Tibial nerve (tissue), 4 donors: ENCODE results near the gene SEMA4C. TPM values are rescaled to one million over a fixed set of nuclear protein-coding genes. Genes with fewer than 3 reads are reported as not detected.

Source experiments
- DNase-seq, 2 donors: peaks; one replicate each; pipeline ENCODE4 v3.0.0-alpha.2; 2019; ENCODE audit warnings: low spot score in 2 of 2
- H3K27ac ChIP-seq, 4 donors: fragments of 200-600 bp; sonication (generic) in 3 of 4; one replicate each; pipeline ENCODE4 v1.5.1; 2017 to 2019; ENCODE audit warnings: mild to moderate bottlenecking in 1 of 4
- H3K27me3 ChIP-seq, 2 donors: fragments of 200-600 bp; sonication (generic) in 1 of 2; one replicate each; pipeline versions ENCODE4 v1.5.1 to v1.6.0; 2017 to 2019
- H3K36me3 ChIP-seq, 3 donors: fragments of 200-600 bp; sonication (generic); one replicate each; pipeline ENCODE4 v1.5.1; 2018 to 2019
- H3K4me1 ChIP-seq, 4 donors: fragments of 200-600 bp; sonication (generic) in 3 of 4; one replicate each; pipeline ENCODE4 v1.5.1; 2017 to 2019
- H3K4me3 ChIP-seq, 4 donors: fragments of 200-600 bp; sonication (generic) in 3 of 4; one replicate each; pipeline ENCODE4 v1.5.1; 2017 to 2019; ENCODE audit warnings: mild to moderate bottlenecking in 1 of 4, moderate library complexity in 1 of 4
- H3K9me3 ChIP-seq, 4 donors: fragments of 200-600 bp; sonication (generic) in 3 of 4; one replicate each; pipeline ENCODE4 v1.5.1; 2017 to 2019
- EP300 ChIP-seq, 2 donors: sonication (generic); formaldehyde crosslinking; IDR thresholded peaks; one replicate each; pipeline ENCODE4 v1.6.1; 2017; ENCODE audit warnings: antibody characterized with exemption in 2 of 2, mild to moderate bottlenecking in 1 of 2
- POLR2A ChIP-seq, 2 donors: fragments of 450-650 bp; IDR thresholded peaks; one replicate each; pipeline ENCODE4 v1.6.1; 2017; ENCODE audit warnings: antibody characterized with exemption in 2 of 2, mild to moderate bottlenecking in 2 of 2, moderate library complexity in 2 of 2
- WGBS, 2 donors: methylation state at CpG; one replicate each; pipeline ENCODE4 v1.1.5; 2018; 5-methylcytosine and 5-hydroxymethylcytosine counted together
- total RNA-seq, 4 donors: library from RNA; depleted of rRNA; stranded (reverse); fragments of >200 nt; gene quantifications; one replicate each; pipeline ENCODE4 v1.1.0, GENCODE V29; 2016
- TF ChIP-seq, protein P1 (sequence below), 5 experiments: fragments of 200-600 bp in 3 of 5; fragments of 450-650 bp in 2 of 5; sonication (generic) in 3 of 5; IDR thresholded peaks; one replicate each; pipeline ENCODE4 v1.5.1; 2016 to 2019; ENCODE audit warnings: antibody characterized with exemption in 5 of 5, mild to moderate bottlenecking in 3 of 5, moderate library complexity in 2 of 5

Gene SEMA4C
- total RNA-seq, 4 donors from 2014 or later, result 120 to 181 (median 147) TPM

DNA sequence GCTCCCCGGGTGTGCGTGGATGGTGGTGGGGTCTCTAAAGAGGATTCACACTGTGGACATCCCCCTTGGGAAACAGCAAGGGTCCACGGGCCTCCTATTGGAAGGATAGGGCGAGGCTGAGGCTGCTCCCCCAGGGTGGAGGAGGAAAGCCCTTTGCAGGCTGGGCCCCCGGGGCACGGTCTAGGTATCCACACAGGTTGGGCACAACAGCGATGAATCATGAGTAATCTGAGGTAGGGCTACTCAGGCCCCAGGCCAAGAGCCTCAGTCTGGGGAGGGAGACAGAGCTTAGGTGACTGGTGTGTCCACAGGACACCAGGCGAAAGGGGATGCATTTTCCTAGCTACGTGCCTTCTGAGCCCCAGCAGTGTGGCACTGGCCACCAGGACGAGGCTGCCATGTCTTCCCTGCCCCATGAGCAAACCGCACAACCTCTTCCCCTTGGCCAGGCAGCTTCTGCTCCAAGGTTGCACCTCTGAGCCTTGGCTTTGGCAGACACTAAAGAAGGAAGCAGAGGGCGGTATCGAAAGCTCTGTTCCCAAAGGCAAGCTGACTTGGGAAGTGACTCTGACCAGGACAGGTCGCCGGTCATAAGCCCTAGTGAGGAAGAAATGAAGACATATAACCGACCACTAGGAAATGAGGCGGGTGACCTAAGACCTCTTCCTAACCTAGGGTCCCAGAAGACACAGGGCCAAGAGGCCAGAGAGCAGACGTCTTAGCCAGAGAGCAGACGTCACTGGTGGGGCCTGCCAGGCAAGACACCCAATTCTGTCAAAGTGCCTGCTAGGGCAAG lies 14.6 kb upstream of the SEMA4C start:
- H3K27ac ChIP-seq, result peak overlapping the region in 1 of 4 donors; percentile 42

DNA sequence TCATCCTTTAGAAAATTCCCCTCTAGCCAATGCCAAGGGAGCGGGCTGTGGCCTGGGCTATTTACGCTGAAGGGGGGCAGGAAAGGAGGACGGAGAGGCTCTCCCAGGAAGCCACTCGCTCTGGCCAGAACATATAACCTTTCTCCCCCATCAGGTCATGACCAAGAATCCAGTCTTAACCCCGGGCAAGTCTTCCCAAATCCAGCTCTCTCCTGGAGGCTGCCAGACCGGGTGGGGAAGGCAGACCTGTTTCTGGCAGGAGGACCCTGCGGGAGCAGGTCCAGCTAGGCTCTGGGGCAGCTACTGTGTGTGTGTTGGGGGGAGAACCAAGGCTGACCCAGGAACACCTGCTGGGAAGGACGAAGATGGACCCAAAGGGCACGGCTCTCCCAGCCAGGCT lies 13.4 kb upstream of the SEMA4C start:
- no peaks in the 10 kb centered on the region for H3K36me3 ChIP-seq
- H3K27ac ChIP-seq, result peak overlapping the region in 1 of 4 donors; percentile 44
- TF ChIP-seq, protein P1, sequence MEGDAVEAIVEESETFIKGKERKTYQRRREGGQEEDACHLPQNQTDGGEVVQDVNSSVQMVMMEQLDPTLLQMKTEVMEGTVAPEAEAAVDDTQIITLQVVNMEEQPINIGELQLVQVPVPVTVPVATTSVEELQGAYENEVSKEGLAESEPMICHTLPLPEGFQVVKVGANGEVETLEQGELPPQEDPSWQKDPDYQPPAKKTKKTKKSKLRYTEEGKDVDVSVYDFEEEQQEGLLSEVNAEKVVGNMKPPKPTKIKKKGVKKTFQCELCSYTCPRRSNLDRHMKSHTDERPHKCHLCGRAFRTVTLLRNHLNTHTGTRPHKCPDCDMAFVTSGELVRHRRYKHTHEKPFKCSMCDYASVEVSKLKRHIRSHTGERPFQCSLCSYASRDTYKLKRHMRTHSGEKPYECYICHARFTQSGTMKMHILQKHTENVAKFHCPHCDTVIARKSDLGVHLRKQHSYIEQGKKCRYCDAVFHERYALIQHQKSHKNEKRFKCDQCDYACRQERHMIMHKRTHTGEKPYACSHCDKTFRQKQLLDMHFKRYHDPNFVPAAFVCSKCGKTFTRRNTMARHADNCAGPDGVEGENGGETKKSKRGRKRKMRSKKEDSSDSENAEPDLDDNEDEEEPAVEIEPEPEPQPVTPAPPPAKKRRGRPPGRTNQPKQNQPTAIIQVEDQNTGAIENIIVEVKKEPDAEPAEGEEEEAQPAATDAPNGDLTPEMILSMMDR (IDR thresholded peaks at IDR 0.05), result no peak
- no peak for TF ChIP-seq EP300 (IDR thresholded peaks at IDR 0.05)
- no peak for TF ChIP-seq POLR2A (IDR thresholded peaks at IDR 0.05)
- H3K4me3 ChIP-seq, result no peak overlapping the region
- no peaks in the 10 kb centered on the region for H3K9me3 ChIP-seq
- WGBS, 2 donors, result 65 to 79% methylated on average over 6 to 8 of the region's 9 CpGs
- no peak for DNase-seq
- H3K4me1 ChIP-seq, result peaks cover 0 to 71% (median 25%) of the 10 kb centered on the region in 4 donors
- no peaks in the 10 kb centered on the region for H3K27me3 ChIP-seq

More for the DNA sequence above, 14.6 kb upstream of the SEMA4C start:
- Histone ChIP-seq H3K9me3 (no peaks in the 10 kb centered on the region), H3K36me3 (no peaks in the 10 kb centered on the region), H3K27me3 (no peaks in the 10 kb centered on the region), H3K4me3 (no peak overlapping the region), H3K4me1 (peaks cover 0 to 81% (median 33%) of the 10 kb centered on the region in 4 donors)
- TF ChIP-seq EP300 (IDR thresholded peaks at IDR 0.05) (no peak), POLR2A (IDR thresholded peaks at IDR 0.05) (no peak)
- TF ChIP-seq, protein P1 (IDR thresholded peaks at IDR 0.05), result no peak
- DNase-seq, result no peak
- 74 to 76% methylated on average over 18 to 19 of the region's 19 CpGs for WGBS, 2 donors

DNA sequence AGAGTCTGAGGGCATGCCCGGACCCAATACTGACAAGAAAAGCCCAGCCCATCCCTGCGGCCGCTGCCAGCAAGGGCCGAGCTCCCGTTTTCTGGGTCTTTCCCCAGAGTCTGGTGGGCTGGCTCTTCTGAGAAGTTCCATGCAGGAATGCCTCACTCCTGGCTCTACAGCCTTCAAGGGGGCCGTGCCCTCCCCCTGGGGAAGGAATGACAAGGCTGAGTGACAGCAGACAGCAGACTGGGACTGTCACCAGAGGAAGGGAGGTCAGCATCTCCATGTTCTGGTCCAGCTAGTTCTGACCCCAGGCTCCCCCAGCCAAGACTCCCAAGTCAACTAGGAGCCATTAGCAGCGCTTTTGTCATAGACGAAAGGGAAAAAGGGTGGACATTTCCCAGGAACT lies 13.0 kb upstream of the SEMA4C start:
- Histone ChIP-seq H3K4me1 (peaks cover 0 to 67% (median 21%) of the 10 kb centered on the region in 4 donors), H3K9me3 (no peaks in the 10 kb centered on the region)
- 74 to 76% methylated on average over 8 of the region's 8 CpGs for WGBS, 2 donors

DNA sequence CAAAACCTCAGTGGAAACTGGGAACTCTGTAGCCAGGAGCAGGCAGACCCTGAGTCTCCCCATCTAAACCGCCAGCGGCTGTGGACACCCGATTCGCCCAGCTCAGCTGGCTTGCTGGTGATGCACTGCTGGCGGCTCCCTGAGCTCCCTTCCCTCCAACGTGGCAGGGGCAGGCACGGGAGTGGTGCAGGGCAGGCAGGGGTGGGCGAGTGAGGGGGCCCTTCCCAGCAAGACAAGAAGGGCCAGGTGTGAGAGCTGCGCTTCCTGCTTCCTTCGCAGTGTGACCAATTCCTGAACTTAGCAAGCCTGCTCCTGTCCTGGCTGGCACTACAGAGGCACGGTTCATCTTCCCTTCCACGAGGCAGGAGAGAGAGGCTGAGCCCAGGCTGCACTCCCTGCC lies 12.3 kb upstream of the SEMA4C start:
- H3K4me3 ChIP-seq, result no peak overlapping the region
- peaks cover 0 to 65% (median 14%) of the 10 kb centered on the region in 4 donors for H3K4me1 ChIP-seq
- no peaks in the 10 kb centered on the region for H3K9me3 ChIP-seq
- no peak for TF ChIP-seq POLR2A (IDR thresholded peaks at IDR 0.05)
- TF ChIP-seq, protein P1 (IDR thresholded peaks at IDR 0.05), result no peak
- TF ChIP-seq EP300 (IDR thresholded peaks at IDR 0.05), result no peak
- no peak for DNase-seq
- no peaks in the 10 kb centered on the region for H3K36me3 ChIP-seq
- H3K27me3 ChIP-seq, result no peaks in the 10 kb centered on the region
- WGBS, 2 donors, result 77 to 82% methylated on average over 12 of the region's 12 CpGs
- H3K27ac ChIP-seq, result peak overlapping the region in 2 of 4 donors; percentile 12 to 60

More for the DNA sequence above, 13.0 kb upstream of the SEMA4C start:
- no peak for DNase-seq
- H3K36me3 ChIP-seq, result no peaks in the 10 kb centered on the region
- no peak overlapping the region for H3K4me3 ChIP-seq
- no peaks in the 10 kb centered on the region for H3K27me3 ChIP-seq
- TF ChIP-seq, protein P1 (IDR thresholded peaks at IDR 0.05), result no peak
- no peak for TF ChIP-seq POLR2A (IDR thresholded peaks at IDR 0.05)
- no peak for TF ChIP-seq EP300 (IDR thresholded peaks at IDR 0.05)
- peak overlapping the region in 1 of 4 donors; percentile 44 for H3K27ac ChIP-seq
